ENCODE results near the gene GEMIN7. TPM values are rescaled to one million over a fixed set of nuclear protein-coding genes. Genes with fewer than 3 reads are reported as not detected.

GEMIN7 gene
- total and polyA plus RNA-seq, 2 experiments from 2014 or later = 49.6 to 90.5 TPM

GRCh38 chr19:45074744-45075300, 4.2 kb upstream of the GEMIN7 start:
- Histone ChIP-seq H3K79me2 (replicated peaks; ENCODE audit: insufficient read depth) (peaks cover 37% of the 10 kb centered on the region), H3F3A (replicated peaks; ENCODE audit: low read depth) (peaks cover 34% of the 10 kb centered on the region), H2AFZ (no peak overlapping the region), H3K9me2 (ENCODE audit: insufficient read depth) (no peaks in the 10 kb centered on the region), H3K36me3 (ENCODE audit: insufficient read depth) (0 out of 2 replicates have a peak, but pooled peaks cover 3% of the 10 kb centered on the region), H3K4me2 (peak overlapping the region; percentile 98), H3K4me1 (ENCODE audit: insufficient read depth) (peaks cover 35% of the 10 kb centered on the region), H3K4me3 (peak overlapping the region; percentile 85), H3K27ac (ENCODE audit: low read depth) (peak overlapping the region; percentile 70), H3K27me3 (ENCODE audit: insufficient read depth) (no peaks in the 10 kb centered on the region), H4K20me1 (replicated peaks; ENCODE audit: insufficient read depth) (peaks cover 13% of the 10 kb centered on the region)
- H3K4me1 Mint-ChIP-seq = peaks cover 28% of the 10 kb centered on the region
- ATAC-seq (peak; percentile 1; the same call in 1 of the 3 replicates), DNase-seq (ENCODE audit: low spot score) (peak; percentile 62)
- peaks cover 8% of the 10 kb centered on the region for H3K27me3 Mint-ChIP-seq (ENCODE audit: insufficient read depth, low read depth, poor library complexity)
- H3K9me3 Mint-ChIP-seq = no peaks in the 10 kb centered on the region
- H3K36me3 Mint-ChIP-seq (ENCODE audit: low read depth) = peaks cover 24% of the 10 kb centered on the region
- TF ChIP-seq ZNF331 (CRISPR knock-in tag; IDR thresholded peaks at IDR 0.05; ENCODE audit: low read depth) (no peak), EZH2phosphoT487 (IDR thresholded peaks at IDR 0.05; ENCODE audit: unreplicated experiment) (no peak), ETS1 (IDR thresholded peaks at IDR 0.05) (no peak), ZNF114 (CRISPR knock-in tag; IDR thresholded peaks at IDR 0.05) (no peak), CREB1 (CRISPR knock-in tag; IDR thresholded peaks at IDR 0.05; ENCODE audit: low read depth) (no peak), NANOG (IDR thresholded peaks at IDR 0.05; ENCODE audit: borderline replicate concordance) (no peak), EZH2 (IDR thresholded peaks at IDR 0.05; ENCODE audit: low read depth, unreplicated experiment) (no peak), ZNF462 (CRISPR knock-in tag; IDR thresholded peaks at IDR 0.05) (no peak), CTCF (conservative IDR thresholded peaks at IDR 0.05; ENCODE audit: low read depth in 2 of 2) (no peak), JUNB (IDR thresholded peaks at IDR 0.05; ENCODE audit: unreplicated experiment) (no peak), REST (IDR thresholded peaks at IDR 0.05; ENCODE audit: unreplicated experiment) (no peak), POLR2AphosphoS5 (IDR thresholded peaks at IDR 0.05; ENCODE audit: low read depth) (no peak), STAT1 (IDR thresholded peaks at IDR 0.05; ENCODE audit: unreplicated experiment) (no peak)
- H3K4me3 Mint-ChIP-seq = peak overlapping the region; percentile 85
- H3K27ac Mint-ChIP-seq = 0 out of 2 replicates have a peak overlapping the region, but pooled peaks have one; percentile 19

Measured in GM23338 (cell line).